OCI-LY3 (cell line): Measurements from ENCODE around the gene RAB32.
"Not testable (repeated sequence)": the region's sequence is repeated elsewhere in the genome, so short reads cannot be mapped to it uniquely, and the experiment has no call there.

ENCODE experiments used
- H2AFZ ChIP-seq: fragments of 200-600, 300-600 bp; shearing (Covaris generic); 2 replicates; pipeline ENCODE4 v1.6.0; 2014; ENCODE audit warnings: antibody characterized with exemption, low read depth, low read length
- H3K27ac ChIP-seq: fragments of 200-600, 300-600 bp; sonication (generic); 2 replicates; pipeline ENCODE4 v1.5.1; 2014; ENCODE audit warnings: mild to moderate bottlenecking, low read length, moderate library complexity, mixed read lengths
- H3K27me3 ChIP-seq: fragments of 200-600, 300-600 bp; sonication (generic); 2 replicates; pipeline ENCODE4 v1.6.1; 2014; ENCODE audit warnings: low read depth, low read length, mixed read lengths
- H3K36me3 ChIP-seq: fragments of 200-600, 300-600 bp; sonication (generic); replicated peaks from 2 replicates; pipeline ENCODE3; 2014; ENCODE audit warnings: low read depth, low read length, mixed read lengths
- H3K4me1 ChIP-seq: fragments of 300-600, 200-600 bp; sonication (generic); 2 replicates; pipeline ENCODE4 v1.6.1; 2014; ENCODE audit warnings: low read length, mixed read lengths
- H3K4me2 ChIP-seq: fragments of 200-600, 300-600 bp; sonication (generic); 2 replicates; pipeline ENCODE4 v1.6.1; 2014; ENCODE audit warnings: low read length, mixed read lengths
- H3K4me3 ChIP-seq: fragments of 300-600, 200-600 bp; sonication (generic); 2 replicates; pipeline ENCODE4 v1.5.1; 2014; ENCODE audit warnings: antibody characterized with exemption, mild to moderate bottlenecking, low read length, moderate library complexity
- H3K79me2 ChIP-seq: fragments of 300-600, 200-600 bp; shearing (Covaris generic); 2 replicates; pipeline ENCODE4 v1.6.1; 2014; ENCODE audit warnings: mild to moderate bottlenecking, low read length, mixed read lengths
- H3K9ac ChIP-seq: fragments of 300-600, 200-600 bp; shearing (Covaris generic); 2 replicates; pipeline ENCODE4 v1.6.0; 2014; ENCODE audit warnings: mild to moderate bottlenecking, low read length, moderate library complexity
- H3K9me3 ChIP-seq: fragments of 200-600, 300-600 bp; shearing (Covaris generic); 2 replicates; pipeline ENCODE4 v1.6.1; 2014; ENCODE audit warnings: low read length, mixed read lengths; ENCODE audit not compliant: insufficient read depth
- H4K20me1 ChIP-seq: fragments of 200-600, 300-600 bp; sonication (generic); 2 replicates; pipeline ENCODE4 v1.6.1; 2016; ENCODE audit warnings: low read length, mixed read lengths; ENCODE audit not compliant: insufficient read depth
- CTCF ChIP-seq: fragments of 200-600, 300-600 bp; sonication (generic); IDR thresholded peaks from 2 replicates; pipeline ENCODE4 v1.5.1; 2014; ENCODE audit warnings: antibody characterized with exemption, low read length, low read depth
- EZH2phosphoT487 ChIP-seq: fragments of 200-600 bp; shearing (Covaris generic); IDR thresholded peaks from 2 replicates; pipeline ENCODE4 v1.6.1; 2018; ENCODE audit warnings: antibody characterized with exemption, mixed run types, low read depth

RAB32 gene

DNA sequence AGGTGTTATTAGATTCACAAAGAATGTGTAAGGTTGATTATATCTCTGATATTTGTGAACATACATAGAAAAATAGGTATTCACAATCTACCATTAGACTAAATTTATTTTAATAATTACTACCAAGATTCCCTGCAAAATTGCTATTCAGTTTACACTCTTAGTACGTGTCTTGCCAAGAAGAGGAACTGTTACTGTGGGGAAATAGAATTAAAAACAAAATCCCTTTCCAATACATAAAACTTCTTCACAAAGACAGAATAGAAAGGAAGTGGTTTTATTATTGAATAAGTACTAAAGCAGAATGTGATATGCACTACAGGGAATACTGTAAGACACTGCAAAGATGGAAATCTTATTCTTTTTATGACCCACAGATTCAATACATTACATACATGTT is 17.0 kb downstream of the RAB32 start:
- no peaks in the 10 kb centered on the region for H3K27me3 ChIP-seq
- H2AFZ ChIP-seq = no peak overlapping the region
- no peak overlapping the region for H3K27ac ChIP-seq
- no peaks in the 10 kb centered on the region for H3K79me2 ChIP-seq
- no peaks in the 10 kb centered on the region for H4K20me1 ChIP-seq
- no peak overlapping the region for H3K4me3 ChIP-seq
- no peak for TF ChIP-seq CTCF
- TF ChIP-seq EZH2phosphoT487 = no peak
- H3K4me1 ChIP-seq = no peaks in the 10 kb centered on the region
- no peak overlapping the region for H3K4me2 ChIP-seq
- H3K9me3 ChIP-seq = no peaks in the 10 kb centered on the region
- H3K9ac ChIP-seq = no peak overlapping the region
- no peaks in the 10 kb centered on the region for H3K36me3 ChIP-seq

DNA sequence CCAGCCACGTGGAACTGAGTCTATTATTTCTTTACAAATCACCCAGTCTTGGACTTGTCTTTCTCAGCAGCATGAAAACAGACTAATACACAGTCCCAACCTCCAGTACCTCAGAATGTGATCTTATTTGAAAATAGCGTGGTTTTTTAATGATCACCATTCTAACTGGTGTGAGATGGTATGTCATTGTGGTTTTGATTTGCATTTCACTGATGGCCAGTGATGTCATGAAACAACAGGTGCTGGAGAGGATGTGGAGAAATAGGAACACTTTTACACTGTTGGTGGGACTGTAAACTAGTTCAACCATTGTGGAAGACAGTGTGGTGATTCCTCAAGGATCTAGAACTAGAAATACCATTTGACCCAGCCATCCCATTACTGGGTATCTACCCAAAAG is 23.0 kb downstream of the RAB32 start:
- not testable (repeated sequence) for H3K36me3 ChIP-seq, H3K27me3 ChIP-seq, H3K9ac ChIP-seq, H2AFZ ChIP-seq, H3K9me3 ChIP-seq, H3K27ac ChIP-seq, H4K20me1 ChIP-seq, H3K4me2 ChIP-seq, H3K4me1 ChIP-seq, H3K79me2 ChIP-seq, H3K4me3 ChIP-seq

GRCh38 chr6:146568619-146569018 is 25.0 kb downstream of the RAB32 start:
- H3K9me3 ChIP-seq, H3K36me3 ChIP-seq, H3K27me3 ChIP-seq, H3K27ac ChIP-seq, H2AFZ ChIP-seq, H3K4me1 ChIP-seq, H3K79me2 ChIP-seq, H3K4me3 ChIP-seq, H3K4me2 ChIP-seq, H3K9ac ChIP-seq, H4K20me1 ChIP-seq: not testable (repeated sequence)

GRCh38 chr6:146574211-146574610 is 30.6 kb downstream of the RAB32 start:
- Histone ChIP-seq H3K36me3 (no peaks in the 10 kb centered on the region), H3K79me2 (no peaks in the 10 kb centered on the region), H3K27me3 (no peaks in the 10 kb centered on the region), H3K4me1 (no peaks in the 10 kb centered on the region), H4K20me1 (no peaks in the 10 kb centered on the region), H3K9me3 (no peaks in the 10 kb centered on the region), H2AFZ (no peak overlapping the region), H3K4me3 (no peak overlapping the region), H3K27ac (no peak overlapping the region), H3K4me2 (no peak overlapping the region), H3K9ac (no peak overlapping the region)
- TF ChIP-seq CTCF (no peak), EZH2phosphoT487 (no peak)

GRCh38 chr6:146578054-146578453 is 34.4 kb downstream of the RAB32 start:
- no peak for TF ChIP-seq EZH2phosphoT487
- no peak for TF ChIP-seq CTCF
- Histone ChIP-seq H3K27ac (no peak overlapping the region), H3K36me3 (no peaks in the 10 kb centered on the region), H3K4me1 (no peaks in the 10 kb centered on the region), H3K9me3 (no peaks in the 10 kb centered on the region), H4K20me1 (no peaks in the 10 kb centered on the region), H3K27me3 (no peaks in the 10 kb centered on the region), H2AFZ (no peak overlapping the region), H3K79me2 (no peaks in the 10 kb centered on the region), H3K4me3 (no peak overlapping the region), H3K9ac (no peak overlapping the region), H3K4me2 (no peak overlapping the region)
